HG02759 (cell line): ENCODE data around the gene PGAM5.
"Not testable (repeated sequence)": the region's sequence is repeated elsewhere in the genome, so short reads cannot be mapped to it uniquely, and the experiment has no call there.

Experiments
- ATAC-seq: cut with Tn5 transposase; IDR thresholded peaks from one replicate; pipeline ENCODE4 v1.9.1; 2021; ENCODE audit warnings: mild to moderate bottlenecking, moderate library complexity; ENCODE audit not compliant: unreplicated experiment

The PGAM5 gene

DNA sequence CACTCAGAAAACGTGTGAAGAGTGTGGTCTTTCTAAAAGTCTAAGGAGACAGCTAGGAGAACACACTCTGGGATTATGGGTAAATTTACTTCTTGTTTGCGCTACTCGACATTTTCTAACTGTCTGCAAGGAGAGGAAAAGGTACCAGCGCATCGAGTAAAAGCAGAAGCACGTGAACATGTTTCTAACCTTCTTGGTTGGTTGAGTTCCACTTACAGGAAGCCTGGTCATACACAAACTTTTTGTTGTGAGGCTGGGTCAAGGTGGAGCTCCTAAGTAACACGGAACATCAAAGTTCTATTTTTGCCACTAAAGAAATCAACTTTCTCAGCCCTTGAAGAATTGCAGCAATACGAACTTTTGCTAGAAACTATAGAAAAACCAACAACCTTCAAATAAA lies 31.0 kb downstream of the PGAM5 start:
- no peak for ATAC-seq

DNA sequence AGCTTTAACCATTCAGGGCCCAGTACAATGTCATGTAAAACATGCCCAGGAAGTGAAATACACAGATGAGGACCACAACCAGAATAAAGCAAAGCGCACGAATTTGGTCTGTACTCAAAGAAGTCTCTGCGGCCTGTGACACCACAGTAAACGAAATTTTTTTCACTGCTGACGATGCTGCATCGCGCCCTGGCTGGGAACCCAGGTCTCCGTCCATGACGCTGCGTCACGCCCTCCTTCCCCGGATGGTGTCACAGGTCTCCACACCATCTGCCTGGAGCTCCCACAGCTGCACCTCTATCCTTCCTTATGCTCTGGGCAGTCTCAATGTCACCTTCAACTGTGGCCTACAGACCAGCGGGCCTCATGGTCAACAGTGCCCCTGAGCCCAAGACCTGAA lies 33.2 kb downstream of the PGAM5 start:
- ATAC-seq, result no peak

DNA sequence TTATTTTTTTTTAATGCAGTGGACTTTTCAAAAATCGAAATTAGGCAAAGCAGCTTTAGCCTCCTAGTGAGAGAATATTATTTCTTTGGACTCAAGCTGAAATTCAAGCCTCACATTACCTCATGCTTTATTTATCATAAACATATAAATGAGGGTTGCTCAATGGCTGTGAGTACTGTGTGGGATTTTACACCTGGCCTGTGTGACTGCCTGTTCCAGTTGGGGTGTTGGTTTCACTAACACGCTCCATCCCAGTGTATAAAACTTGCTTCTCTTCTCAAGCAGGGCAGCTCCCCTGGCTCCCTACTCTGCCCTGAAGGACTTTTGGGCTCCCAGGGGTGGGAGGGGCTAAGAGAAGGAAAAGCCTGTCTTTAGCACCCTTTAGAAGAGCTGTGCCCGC lies 36.0 kb downstream of the PGAM5 start:
- ATAC-seq, result no peak

DNA sequence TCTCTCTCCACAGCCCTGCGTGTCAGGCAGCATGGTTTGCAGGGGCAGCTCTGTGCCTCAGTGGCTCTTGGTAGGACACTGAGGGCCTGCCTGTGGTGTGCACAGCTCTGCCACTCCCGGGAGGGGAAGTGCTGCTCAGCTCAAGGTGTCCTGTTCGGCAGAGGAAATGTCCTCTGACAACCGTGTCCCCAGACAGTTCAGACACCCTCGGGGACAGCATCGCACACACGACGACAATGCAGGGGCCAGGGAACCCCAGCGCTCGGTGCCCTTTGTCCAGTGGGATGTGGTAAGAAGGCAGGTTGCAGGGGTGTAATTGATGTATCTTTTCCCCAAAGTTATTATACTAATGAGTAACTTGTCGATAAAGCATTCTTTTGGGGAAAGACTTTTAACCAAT lies 36.8 kb downstream of the PGAM5 start:
- ATAC-seq, result no peak

DNA sequence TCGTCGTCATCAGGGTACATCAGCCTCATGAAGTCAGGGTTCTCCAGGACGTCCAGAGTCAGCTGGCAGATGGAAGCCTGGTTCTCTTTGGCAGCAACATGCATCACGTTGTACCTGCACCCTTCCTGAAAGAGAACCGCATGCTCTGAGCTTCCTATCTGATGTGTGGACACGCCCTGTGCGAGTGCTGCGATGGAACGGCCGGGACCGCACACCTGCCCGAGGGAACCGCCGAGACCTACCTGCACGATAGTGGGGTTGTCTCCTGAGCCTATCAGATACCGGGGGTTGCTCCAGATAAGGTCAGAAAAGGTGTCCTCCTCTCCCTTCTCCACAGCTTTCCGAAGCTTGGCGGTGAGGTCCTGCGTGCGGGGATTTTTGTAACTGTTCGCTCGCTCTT lies 37.3 kb downstream of the PGAM5 start:
- no peak for ATAC-seq

DNA sequence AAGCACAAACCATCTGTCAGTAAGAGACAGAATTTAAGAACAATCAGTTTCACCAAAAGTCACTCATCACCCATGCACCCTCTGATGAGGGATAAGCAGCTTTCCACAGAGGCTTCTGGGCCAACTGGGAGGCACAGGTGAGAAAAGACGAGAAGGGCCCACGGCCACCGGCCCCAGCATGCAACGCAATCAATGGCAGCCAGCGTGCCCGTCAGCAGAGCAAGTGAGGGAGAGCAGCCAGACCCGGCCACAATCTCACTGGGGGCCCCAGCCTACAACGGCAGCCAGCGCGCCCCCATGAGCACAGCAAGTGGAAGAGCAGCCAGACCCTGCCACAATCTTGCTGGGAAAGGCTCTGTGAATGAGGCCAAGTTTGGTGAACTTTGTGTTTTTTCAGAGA lies 37.7 kb downstream of the PGAM5 start:
- no peak for ATAC-seq

DNA sequence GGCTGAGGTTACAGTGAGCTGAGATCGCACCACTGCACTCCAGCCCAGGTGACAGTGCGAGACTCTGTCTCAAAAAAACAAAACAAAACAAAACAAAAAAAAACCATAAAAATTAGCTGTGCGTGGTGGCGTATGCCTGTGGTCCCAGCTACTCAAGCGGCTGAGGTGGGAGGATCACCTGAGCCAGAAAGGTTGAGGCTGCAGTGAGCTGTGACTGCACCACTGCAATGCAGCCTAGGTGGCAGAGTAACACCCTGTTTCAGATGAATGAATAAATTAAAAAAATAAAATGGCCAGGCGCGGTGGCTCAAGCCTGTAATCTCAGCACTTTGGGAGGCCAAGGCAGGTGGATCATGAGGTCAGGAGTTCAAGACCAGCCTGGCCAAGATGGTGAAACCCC lies 43.0 kb downstream of the PGAM5 start:
- ATAC-seq, result not testable (repeated sequence)

DNA sequence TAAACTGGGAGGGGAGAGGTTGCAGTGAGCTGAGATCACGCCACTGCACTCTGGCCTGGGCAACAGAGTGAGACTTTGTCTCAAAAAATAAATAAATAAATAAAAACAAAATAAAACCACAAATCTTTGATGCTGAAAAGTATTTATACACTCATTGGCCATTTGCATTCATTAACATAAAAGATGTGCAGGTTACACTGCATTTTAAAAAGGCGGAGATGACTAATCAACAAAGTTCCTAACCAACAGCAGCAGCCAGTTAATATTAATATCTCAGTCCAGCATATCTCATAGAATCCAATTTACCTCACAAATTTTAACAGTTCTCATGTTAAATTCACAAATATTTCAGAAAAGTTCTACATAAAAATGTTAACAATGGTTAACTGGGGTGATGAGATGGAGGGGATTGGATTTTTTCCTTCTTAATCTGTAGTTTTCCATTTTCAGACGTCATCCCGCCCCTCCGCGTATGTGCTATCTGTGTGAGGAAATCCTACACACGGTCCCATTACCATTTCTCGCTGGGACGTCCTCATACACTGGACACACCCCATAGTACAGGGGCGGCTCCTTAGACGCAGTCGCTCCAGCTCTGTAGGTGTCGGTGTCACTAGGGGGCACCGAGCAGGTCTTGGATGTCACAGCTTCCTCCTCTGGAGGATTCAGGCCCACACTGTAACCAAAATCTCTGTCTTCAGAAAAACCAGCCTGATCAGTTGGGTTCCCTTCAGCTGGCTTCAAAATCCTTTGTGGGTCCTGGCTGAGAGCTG lies 43.7 kb downstream of the PGAM5 start:
- no peak for ATAC-seq

DNA sequence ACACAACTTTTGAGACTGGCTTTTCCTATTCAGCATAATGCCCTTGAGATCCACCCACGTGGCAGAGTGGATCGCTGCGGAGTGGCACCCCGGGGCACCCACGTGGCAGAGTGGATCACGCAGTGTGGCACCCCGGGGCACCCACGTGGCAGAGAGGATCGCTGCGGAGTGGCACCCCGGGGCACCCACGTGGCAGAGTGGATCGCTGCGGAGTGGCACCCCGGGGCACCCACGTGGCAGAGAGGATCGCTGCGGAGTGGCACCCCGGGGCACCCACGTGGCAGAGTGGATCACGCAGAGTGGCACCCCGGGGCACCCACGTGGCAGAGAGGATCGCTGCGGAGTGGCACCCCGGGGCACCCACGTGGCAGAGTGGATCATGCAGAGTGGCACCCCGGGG lies 48.2 kb downstream of the PGAM5 start:
- not testable (repeated sequence) for ATAC-seq

DNA sequence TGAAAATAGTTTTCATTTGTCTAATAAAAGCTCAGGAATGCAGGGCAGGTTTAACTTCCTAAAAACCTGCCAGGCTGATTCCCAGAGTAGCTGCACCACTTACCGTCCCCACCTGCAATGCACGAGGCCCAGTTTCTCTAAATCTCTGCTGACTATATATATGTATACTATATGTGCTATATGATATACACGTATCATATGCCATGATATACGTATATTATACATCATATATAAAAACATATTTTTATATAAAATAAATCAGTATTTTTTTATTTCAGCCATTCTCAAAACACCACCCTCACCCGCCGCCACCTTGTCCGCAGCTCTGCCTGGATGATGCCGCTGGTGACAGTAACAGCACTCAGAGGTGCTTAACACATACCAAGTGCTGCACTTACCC lies 48.7 kb downstream of the PGAM5 start:
- ATAC-seq, result no peak

DNA sequence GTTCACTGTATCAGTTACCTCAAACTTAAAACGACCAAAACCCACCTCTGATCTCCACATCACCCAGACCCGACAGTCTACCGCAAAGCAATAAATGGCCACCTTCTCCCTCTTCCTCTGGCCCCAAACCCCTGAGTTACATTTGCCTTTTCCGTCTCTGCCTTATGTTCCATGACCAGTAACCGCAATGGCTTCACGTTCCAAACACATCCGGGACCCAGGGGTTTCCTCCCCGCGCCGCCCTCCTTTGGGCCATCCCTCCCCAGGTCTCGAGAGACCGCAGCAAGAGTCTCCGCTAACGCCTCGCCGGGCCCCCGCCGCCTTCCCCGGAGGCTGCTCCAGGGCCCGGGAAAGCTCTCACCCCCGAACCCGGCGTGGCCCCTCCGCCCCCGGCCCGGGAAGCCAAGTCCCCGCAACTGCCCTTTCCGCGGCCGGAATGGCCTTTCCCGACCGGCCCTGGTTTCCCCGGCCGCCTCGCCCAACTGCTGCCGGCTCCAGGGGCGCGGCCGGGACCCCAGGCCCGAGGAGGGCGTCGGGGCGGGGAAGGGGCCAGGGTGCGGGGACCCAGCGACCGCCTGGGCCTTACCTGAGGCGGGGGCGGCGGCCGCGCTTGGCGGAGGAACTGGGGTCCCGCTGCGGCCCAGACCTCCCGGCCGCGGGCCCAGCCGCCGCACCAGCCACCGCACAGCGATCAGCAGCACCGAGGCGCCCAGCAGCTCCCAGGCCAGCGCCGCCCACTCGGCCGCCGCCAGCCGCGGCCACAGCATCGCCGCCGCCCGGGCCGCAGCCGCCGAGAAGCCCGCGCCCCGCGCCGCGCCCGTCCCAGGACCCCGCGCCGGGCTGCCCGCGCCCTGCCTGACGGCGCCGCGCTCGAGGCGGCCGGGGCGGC lies 50.6 kb downstream of the PGAM5 start, which contains the start of gene ANKLE2:
ANKLE2 (minus strand) TSS at position 801 of the 889 bp plus-strand sequence; CDS start at position 767, 34 bp downstream.
- peak; percentile 46 for ATAC-seq

DNA sequence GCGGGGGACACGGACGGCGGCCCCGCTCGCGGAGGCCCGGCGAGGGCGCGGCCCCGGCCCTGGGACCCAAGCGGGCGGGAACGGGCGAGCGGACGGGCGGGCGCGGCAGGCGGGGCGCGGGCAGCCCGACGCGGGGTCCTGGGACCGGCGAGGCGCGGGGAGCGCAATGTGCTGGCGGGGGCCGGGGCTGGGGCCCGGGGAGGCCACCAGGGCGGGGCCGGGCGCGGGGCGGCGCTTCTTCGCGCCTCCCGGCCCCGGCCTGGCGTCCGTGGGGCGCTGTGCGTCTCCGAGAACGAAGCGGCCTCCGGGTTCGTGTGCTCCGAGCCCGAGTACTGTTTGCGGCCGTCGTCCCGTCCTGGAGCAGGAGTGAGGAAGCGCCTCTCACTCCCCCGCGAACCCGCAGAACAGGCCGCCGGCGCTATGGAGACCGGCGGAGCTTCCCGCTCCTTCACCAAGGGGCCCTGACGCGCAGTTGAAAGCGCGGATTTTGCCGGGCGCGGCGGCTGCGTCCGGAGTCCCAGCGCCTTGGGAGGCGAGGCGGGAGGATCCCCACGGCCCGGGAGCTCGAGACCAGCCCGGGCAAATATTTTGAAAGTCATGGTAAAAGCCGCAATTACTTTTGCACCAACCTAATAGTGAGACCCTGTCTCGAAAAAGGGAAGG lies 51.4 kb downstream of the PGAM5 start:
- ATAC-seq, result peak; percentile 79

DNA sequence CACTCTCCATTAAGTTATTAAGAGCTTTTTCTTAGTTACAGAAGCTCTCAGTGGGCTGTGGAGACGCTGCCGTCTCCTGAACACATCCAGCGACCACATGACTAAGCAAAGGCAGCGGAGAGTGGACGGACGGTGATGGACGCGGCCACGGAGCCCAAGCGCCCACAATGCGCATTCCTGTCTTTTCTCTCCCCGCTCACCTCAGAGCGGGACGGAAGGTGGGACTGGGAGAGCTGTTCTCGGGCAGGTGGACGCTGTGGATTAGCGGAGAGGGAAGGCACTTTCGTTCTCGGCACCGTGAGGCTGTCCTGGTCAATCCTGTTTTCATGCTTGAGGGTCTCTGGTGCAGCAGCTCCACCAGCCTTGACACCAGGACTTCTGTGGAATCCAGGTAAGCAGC lies 53.6 kb downstream of the PGAM5 start:
- no peak for ATAC-seq

DNA sequence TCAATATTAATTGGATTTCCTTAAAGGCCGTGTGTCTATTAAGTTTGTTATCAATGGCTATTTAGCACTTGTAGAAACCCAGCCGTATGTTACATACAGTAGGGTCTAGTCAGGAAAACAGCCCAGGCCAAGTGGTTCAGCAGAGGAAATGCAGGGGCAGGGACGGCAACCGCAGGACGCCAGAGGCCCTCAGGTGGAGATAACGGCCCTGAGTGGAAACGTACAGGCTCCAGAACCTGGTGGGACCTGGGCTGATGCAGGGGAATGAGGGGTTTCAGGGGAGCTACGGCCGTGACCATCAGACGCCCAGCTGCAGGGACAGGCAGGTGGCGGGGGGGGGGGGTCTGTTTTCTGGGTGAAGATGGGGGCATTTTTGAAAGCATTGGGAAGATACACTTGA lies 54.7 kb downstream of the PGAM5 start:
- no peak for ATAC-seq

DNA sequence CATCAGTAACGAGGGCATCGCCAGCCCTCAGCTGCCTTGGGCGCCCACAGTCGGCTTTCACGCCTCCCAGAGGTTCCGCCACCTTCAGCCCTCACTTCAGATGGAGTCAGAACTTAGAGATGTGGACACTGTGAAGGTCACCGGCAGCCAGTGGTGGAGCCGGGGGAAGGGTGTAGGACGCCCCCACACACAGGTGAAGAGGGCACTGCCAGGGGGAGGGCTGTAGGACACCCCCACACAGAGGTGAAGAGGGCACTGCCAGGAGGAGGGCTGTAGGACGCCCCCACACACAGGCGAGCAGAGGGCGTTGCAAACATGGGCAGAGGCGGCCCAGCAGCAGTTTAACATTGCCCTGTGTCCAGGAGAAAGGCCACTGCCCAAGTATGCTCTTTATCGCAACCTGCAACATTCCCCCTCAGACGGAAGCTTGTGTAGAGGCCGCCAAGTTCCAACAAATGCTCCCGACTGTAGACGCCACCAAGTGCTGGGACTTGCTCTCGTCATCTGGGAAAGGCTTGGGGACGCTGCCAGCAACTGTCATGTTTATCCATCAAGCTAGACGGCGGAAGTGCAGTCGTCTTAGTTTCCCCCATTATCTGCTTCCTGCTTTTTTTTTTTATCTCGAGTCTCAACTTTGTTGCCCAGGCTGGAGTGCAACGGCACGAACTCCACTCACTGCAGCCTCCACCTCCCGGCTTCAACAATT lies 55.9 kb downstream of the PGAM5 start:
- no peak for ATAC-seq

DNA sequence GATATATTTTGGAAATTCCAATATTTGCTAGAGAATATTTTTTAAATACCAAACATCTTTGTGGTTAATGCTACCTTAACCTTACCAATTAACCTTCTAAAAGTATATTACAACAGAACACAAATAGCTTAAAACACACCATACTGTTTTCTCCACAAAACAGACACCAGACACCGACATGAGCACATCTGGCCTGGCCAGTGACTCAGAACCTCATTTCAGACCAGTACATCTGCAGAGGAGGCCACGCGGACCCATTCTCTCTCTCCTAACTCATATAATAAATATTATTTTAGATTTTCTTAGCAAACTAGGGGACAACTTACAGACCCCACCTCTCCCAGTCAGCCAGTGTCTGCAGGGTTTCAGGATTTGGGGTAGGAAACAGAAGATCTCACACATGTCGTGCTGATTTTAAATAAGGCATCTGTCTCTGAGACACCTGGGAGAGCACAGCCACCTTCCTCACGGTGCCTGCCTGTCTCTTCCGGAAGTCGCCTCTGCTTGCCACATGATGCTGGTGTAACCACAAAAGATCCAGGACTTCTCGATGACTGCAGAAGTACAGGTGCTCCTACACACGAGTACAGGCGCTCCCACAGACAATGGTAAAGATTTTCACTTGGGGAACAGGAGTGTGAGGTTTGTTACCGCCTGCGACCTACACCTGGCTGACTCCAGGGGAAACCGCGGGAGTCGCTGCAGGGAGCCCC lies 60.6 kb downstream of the PGAM5 start:
- ATAC-seq, result peak; percentile 49
